Measurements from ENCODE around the gene PLEKHA7.

Gene PLEKHA7

GRCh38 chr11:16839821-16840220 lies 174.4 kb downstream of the PLEKHA7 start:
- no peak overlapping the region for H3K4me3 ChIP-seq (replicated peaks in 1 of 2; ENCODE audit: low read depth in 2 of 2, low read length in 2 of 2)
- peak in 1 of 2 donors; percentile 62 for DNase-seq (ENCODE audit: low read depth in 2 of 2)
- no peak for TF ChIP-seq CTCF (IDR thresholded peaks at IDR 0.05; ENCODE audit: low read depth, low read length)

GRCh38 chr11:16834384-16834783 lies 179.8 kb downstream of the PLEKHA7 start:
- no peak for TF ChIP-seq CTCF (IDR thresholded peaks at IDR 0.05; ENCODE audit: low read depth, low read length)
- no peak for DNase-seq (ENCODE audit: low read depth in 2 of 2)
- H3K4me3 ChIP-seq (replicated peaks in 1 of 2; ENCODE audit: low read depth in 2 of 2, low read length in 2 of 2) = no peak overlapping the region

GRCh38 chr11:16833026-16833425 lies 181.2 kb downstream of the PLEKHA7 start:
- TF ChIP-seq CTCF (IDR thresholded peaks at IDR 0.05; ENCODE audit: low read depth, low read length) = no peak
- DNase-seq (ENCODE audit: low read depth in 2 of 2) = no peak
- no peak overlapping the region for H3K4me3 ChIP-seq (replicated peaks in 1 of 2; ENCODE audit: low read depth in 2 of 2, low read length in 2 of 2)

GRCh38 chr11:16832193-16832539 lies 182.0 kb downstream of the PLEKHA7 start:
- H3K4me3 ChIP-seq (replicated peaks in 1 of 2; ENCODE audit: low read depth in 2 of 2, low read length in 2 of 2) = no peak overlapping the region
- no peak for DNase-seq (ENCODE audit: low read depth in 2 of 2)
- TF ChIP-seq CTCF (IDR thresholded peaks at IDR 0.05; ENCODE audit: low read depth, low read length) = no peak

- peak in 1 of 2 donors; percentile 25 for DNase-seq (ENCODE audit: low read depth in 2 of 2)
- no peak for TF ChIP-seq CTCF (IDR thresholded peaks at IDR 0.05; ENCODE audit: low read depth, low read length)
Observed at GRCh38 chr11:16831316-16832192, 182.7 kb downstream of the PLEKHA7 start.

GRCh38 chr11:16827139-16827538 lies 187.1 kb downstream of the PLEKHA7 start:
- no peak for DNase-seq (ENCODE audit: low read depth in 2 of 2)
- H3K4me3 ChIP-seq (replicated peaks in 1 of 2; ENCODE audit: low read depth in 2 of 2, low read length in 2 of 2) = no peak overlapping the region
- no peak for TF ChIP-seq CTCF (IDR thresholded peaks at IDR 0.05; ENCODE audit: low read depth, low read length)

More at GRCh38 chr11:16831316-16832192, 182.7 kb downstream of the PLEKHA7 start:
- no peak overlapping the region for H3K4me3 ChIP-seq (replicated peaks in 1 of 2; ENCODE audit: low read depth in 2 of 2, low read length in 2 of 2)
